HCT116 (cell line): ENCODE measurements around the gene POLE. TPM values are rescaled to one million over a fixed set of nuclear protein-coding genes. Genes with fewer than 3 reads are reported as not detected.
A peak's percentile ranks its signal among the peaks of the same experiment; 100 is the strongest.

Experiments used
- ATAC-seq: fragments of 200-7000 bp; cut with Tn5 transposase; 2 replicates; pipeline ENCODE4 v1.9.1; 2020; ENCODE audit warnings: mild to moderate bottlenecking, moderate library complexity
- BruUV-seq: library from RNA; stranded (reverse); fragments of 400-500 nt; replicated peaks from 2 replicates; lab custom pipeline; 2021; lab: Mats Ljungman, UMichigan
- CTCF ChIA-PET: fragments of 300-600 bp; sonication (Branson Sonifier 250); formaldehyde crosslinking; loops from one replicate; lab custom pipeline; 2021; ENCODE audit warnings: antibody characterized with exemption; lab: Charles Lee
- POLR2A ChIA-PET: fragments of 300-600, 350-600 bp; sonication (Branson Sonifier 250); formaldehyde crosslinking; loops from one replicate; lab custom pipeline; 2021; ENCODE audit warnings: antibody characterized with exemption; lab: Charles Lee
- RAD21 ChIA-PET, 2 experiments: fragments of 300-600 bp; sonication (Branson Sonifier 250); formaldehyde crosslinking; loops; one replicate each; lab custom pipeline; 2023; ENCODE audit warnings: low total read pairs in 2 of 2; ENCODE audit not compliant: uncharacterized antibody in 2 of 2, unreplicated experiment in 2 of 2, low non-redundant PET in 1 of 2; lab: Charles Lee
- DNase-seq: peaks from one replicate; pipeline ENCODE4 v3.0.0-alpha.2; 2010; ENCODE audit warnings: low read depth, low spot score
- H2AFZ ChIP-seq: fragments of 200-600 bp; shearing (Covaris generic), sonication (generic); 2 replicates; pipeline ENCODE4 v1.6.1; 2017; ENCODE audit warnings: low read depth, mixed run types, mixed read lengths, antibody characterized with exemption, low read length; ENCODE audit not compliant: poor library complexity, severe bottlenecking
- H3K27ac ChIP-seq: 2 replicates; pipeline ENCODE4 v1.5.1; 2012; ENCODE audit warnings: low read depth, low read length
- H3K27me3 ChIP-seq: fragments of 200-600 bp; sonication (generic); 2 replicates; pipeline ENCODE4 v1.6.1; 2016; ENCODE audit warnings: mixed run types, low read length, mixed read lengths; ENCODE audit not compliant: insufficient read depth
- H3K36me3 ChIP-seq, 2 experiments: fragments of 200-500 bp in 1 of 2; fragments of 200-600 bp in 1 of 2; sonication (Bioruptor generic) in 1 of 2; sonication (generic) in 1 of 2; 2 replicates each; pipeline versions ENCODE4 v1.5.1 to v1.6.1; 2014 to 2016; ENCODE audit warnings: low read length in 2 of 2, inconsistent platforms in 1 of 2, mixed read lengths in 1 of 2, mixed run types in 1 of 2; ENCODE audit not compliant: insufficient read depth in 2 of 2, control insufficient read depth in 1 of 2
- H3K4me1 ChIP-seq, 2 experiments: fragments of 200-600 bp in 1 of 2; sonication (generic) in 1 of 2; 2 replicates each; pipeline versions ENCODE4 v1.5.1 to v1.6.1; 2012 to 2017; ENCODE audit warnings: low read length in 2 of 2, inconsistent platforms in 1 of 2, mild to moderate bottlenecking in 1 of 2, mixed read lengths in 1 of 2, mixed run types in 1 of 2, moderate library complexity in 1 of 2; ENCODE audit not compliant: insufficient read depth in 2 of 2, control insufficient read depth in 1 of 2
- H3K4me2 ChIP-seq: fragments of 200-600 bp; sonication (generic); 2 replicates; pipeline ENCODE4 v1.6.1; 2017; ENCODE audit warnings: mixed run types, low read length, mixed read lengths
- H3K4me3 ChIP-seq, 2 experiments: fragments of 200-600 bp in 1 of 2; sonication (generic) in 1 of 2; replicated peaks in 1 of 2; 2 replicates each; pipeline ENCODE4 v1.5.1; 2011 to 2016; ENCODE audit warnings: low read length in 2 of 2, control low read depth in 1 of 2, low read depth in 1 of 2, mild to moderate bottlenecking in 1 of 2, mixed read lengths in 1 of 2, mixed run types in 1 of 2
- H3K79me2 ChIP-seq: fragments of 200-600 bp; sonication (generic); 2 replicates; pipeline ENCODE4 v1.6.1; 2017; ENCODE audit warnings: mild to moderate bottlenecking, mixed run types, low read length, moderate library complexity, mixed read lengths; ENCODE audit not compliant: insufficient read depth
- H3K9ac ChIP-seq: fragments of 200-600 bp; sonication (generic); 2 replicates; pipeline ENCODE4 v1.6.1; 2016; ENCODE audit warnings: low read length, mixed read lengths
- H3K9me2 ChIP-seq: fragments of 200-600 bp; sonication (generic), shearing (Covaris generic); 2 replicates; pipeline ENCODE4 v1.6.1; 2017; ENCODE audit warnings: mixed run types, mild to moderate bottlenecking, moderate library complexity; ENCODE audit not compliant: insufficient read depth
- H3K9me3 ChIP-seq, 2 experiments: fragments of 200-500 bp in 1 of 2; fragments of 200-600 bp in 1 of 2; sonication (Bioruptor generic) in 1 of 2; sonication (generic) in 1 of 2; 2 replicates each; pipeline ENCODE4 v1.6.1; 2014 to 2017; ENCODE audit warnings: low read length in 2 of 2, mixed read lengths in 2 of 2, inconsistent platforms in 1 of 2, low read depth in 1 of 2, mild to moderate bottlenecking in 1 of 2, mixed run types in 1 of 2, moderate library complexity in 1 of 2; ENCODE audit not compliant: control insufficient read depth in 1 of 2, insufficient read depth in 1 of 2
- H4K20me1 ChIP-seq: fragments of 200-600 bp; sonication (generic), shearing (Covaris generic); 2 replicates; pipeline ENCODE4 v1.6.1; 2017; ENCODE audit warnings: mixed run types, mild to moderate bottlenecking, moderate library complexity; ENCODE audit not compliant: insufficient read depth
- CBX3 ChIP-seq: IDR thresholded peaks from 2 replicates; pipeline ENCODE4 v1.6.1; 2012; ENCODE audit warnings: low read depth
- CEBPB ChIP-seq: IDR thresholded peaks from 2 replicates; pipeline ENCODE4 v1.6.1; 2012; ENCODE audit warnings: low read depth
- EGR1 ChIP-seq: IDR thresholded peaks from 2 replicates; pipeline ENCODE4 v1.6.1; 2012; ENCODE audit warnings: low read depth
- EZH2phosphoT487 ChIP-seq: fragments of 200-600 bp; IDR thresholded peaks from 2 replicates; pipeline ENCODE4 v1.6.1; 2018; ENCODE audit warnings: antibody characterized with exemption, borderline replicate concordance
- FOSL1 ChIP-seq: IDR thresholded peaks from 2 replicates; pipeline ENCODE4 v1.6.1; 2012; ENCODE audit warnings: low read depth
- JUND ChIP-seq: IDR thresholded peaks from 2 replicates; pipeline ENCODE4 v1.6.1; 2012
- POLR2AphosphoS5 ChIP-seq: IDR thresholded peaks from 2 replicates; pipeline ENCODE4 v1.6.1; 2011; ENCODE audit warnings: mild to moderate bottlenecking, low read depth, low read length, moderate library complexity
- RAD21 ChIP-seq: IDR thresholded peaks from 2 replicates; pipeline ENCODE4 v1.6.1; 2012; ENCODE audit warnings: low read depth, mild to moderate bottlenecking
- SIN3A ChIP-seq: IDR thresholded peaks from 2 replicates; pipeline ENCODE4 v1.6.1; 2012; ENCODE audit warnings: low read depth
- YY1 ChIP-seq: IDR thresholded peaks from 2 replicates; pipeline ENCODE4 v1.6.1; 2011; ENCODE audit warnings: low read length, low read depth, moderate library complexity, mild to moderate bottlenecking; ENCODE audit not compliant: insufficient replicate concordance; ENCODE audit errors: extremely low read depth
- ZFX ChIP-seq: fragments of 450-650 bp; IDR thresholded peaks from 2 replicates; pipeline ENCODE4 v1.6.1; 2017
- ZNF274 ChIP-seq: fragments of 200-500 bp; sonication (Bioruptor generic); IDR thresholded peaks from 2 replicates; pipeline ENCODE4 v1.6.1; 2014; ENCODE audit warnings: mild to moderate bottlenecking, low read depth, low read length, inconsistent platforms
- intact Hi-C: fragments of 100-400 bp; cut with micrococcal nuclease; formaldehyde crosslinking; loops from 2 replicates; pipeline ENCODE4 v1.10.0; 2022
- total RNA-seq: library from RNA; stranded (reverse); gene quantifications from one replicate; pipeline ENCODE4 v1.2.1, GENCODE V29; 2021; ENCODE audit not compliant: unreplicated experiment
- TF ChIP-seq, protein P1 (sequence below): IDR thresholded peaks from 2 replicates; pipeline ENCODE4 v1.6.1; 2012
- TF ChIP-seq, protein P2 (sequence below): IDR thresholded peaks from 2 replicates; pipeline ENCODE4 v1.6.1; 2012
- TF ChIP-seq, protein P3 (sequence below): IDR thresholded peaks from 2 replicates; pipeline ENCODE4 v1.6.1; 2011; ENCODE audit warnings: mild to moderate bottlenecking, low read length, moderate library complexity; ENCODE audit not compliant: insufficient replicate concordance; ENCODE audit errors: extremely low read depth

Gene POLE
- total RNA-seq, 1 experiment from 2014 or later: 128 TPM

DNA sequence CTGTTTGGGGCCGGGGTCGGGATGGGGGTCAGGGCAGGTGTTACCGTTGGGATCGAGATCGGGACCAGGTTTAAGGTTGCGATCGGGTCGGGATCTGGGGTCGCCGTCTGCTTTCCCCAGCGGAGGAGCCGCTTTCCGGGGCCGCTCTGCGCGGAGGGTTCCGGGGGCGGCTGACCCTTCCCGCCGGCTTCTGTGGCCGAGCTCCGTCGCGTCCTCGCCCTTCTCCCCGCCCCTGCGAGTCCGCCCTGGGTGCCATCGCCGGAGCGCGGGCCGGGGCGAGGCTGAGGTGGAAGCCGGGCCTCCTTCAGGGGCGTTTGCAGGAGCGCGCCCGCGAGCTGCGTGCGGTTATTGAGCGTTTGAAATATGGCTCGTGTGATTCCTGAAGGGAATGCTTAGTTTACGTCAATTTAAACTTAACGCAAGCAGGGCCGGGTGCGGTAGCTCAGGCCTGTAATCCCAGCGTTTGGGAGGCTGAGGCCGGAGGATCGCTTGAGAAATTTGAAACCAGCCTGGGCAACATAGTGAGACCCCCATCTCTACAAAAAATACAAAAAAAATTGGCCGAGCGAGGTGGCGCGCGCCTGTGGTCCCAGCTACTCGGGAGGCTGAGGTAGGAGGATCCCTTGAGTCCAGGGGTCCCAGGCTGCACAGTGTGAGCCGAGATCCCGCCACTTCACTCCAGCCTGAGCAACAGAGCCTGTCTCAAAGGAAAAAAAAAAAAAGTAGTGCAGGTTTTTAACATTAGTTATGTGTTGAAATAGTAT is 24.1 kb upstream of the POLE start:
- ChIA-PET CTCF (no interaction called here), RAD21 (no interaction called here), POLR2A (no interaction called here)
- BruUV-seq: no TSS peak
- H3K4me2 ChIP-seq: peak overlapping the region; percentile 99
- intact Hi-C loops: no loop called here
- no peak overlapping the region for H2AFZ ChIP-seq
- peak overlapping the region; percentile 91 for H3K27ac ChIP-seq
- H3K4me3 ChIP-seq: peak overlapping the region; percentile 78 to 85
- no peak for TF ChIP-seq FOSL1
- TF ChIP-seq, protein P1, sequence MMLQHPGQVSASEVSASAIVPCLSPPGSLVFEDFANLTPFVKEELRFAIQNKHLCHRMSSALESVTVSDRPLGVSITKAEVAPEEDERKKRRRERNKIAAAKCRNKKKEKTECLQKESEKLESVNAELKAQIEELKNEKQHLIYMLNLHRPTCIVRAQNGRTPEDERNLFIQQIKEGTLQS: no peak
- TF ChIP-seq RAD21: no peak
- no peak for TF ChIP-seq CBX3
- TF ChIP-seq ZNF274: no peak
- peak; percentile 67; the same call in 1 of the 2 replicates for TF ChIP-seq ZFX
- no peak for TF ChIP-seq CEBPB
- TF ChIP-seq EZH2phosphoT487: no peak
- H4K20me1 ChIP-seq: peaks cover 3% of the 10 kb centered on the region; the same call in 1 of the 2 replicates
- H3K9ac ChIP-seq: peak overlapping the region; percentile 93
- DNase-seq: no peak
- no peaks in the 10 kb centered on the region for H3K27me3 ChIP-seq
- peaks cover 5 to 18% of the 10 kb centered on the region in 2 experiments for H3K4me1 ChIP-seq
- ATAC-seq: peak; percentile 28
- peaks cover 53% of the 10 kb centered on the region for H3K79me2 ChIP-seq
- H3K36me3 ChIP-seq: peaks cover 10% of the 10 kb centered on the region in 2 experiments; a peak in 3 of 4 replicates
- no peaks in the 10 kb centered on the region for H3K9me3 ChIP-seq
- H3K9me2 ChIP-seq: no peaks in the 10 kb centered on the region

DNA sequence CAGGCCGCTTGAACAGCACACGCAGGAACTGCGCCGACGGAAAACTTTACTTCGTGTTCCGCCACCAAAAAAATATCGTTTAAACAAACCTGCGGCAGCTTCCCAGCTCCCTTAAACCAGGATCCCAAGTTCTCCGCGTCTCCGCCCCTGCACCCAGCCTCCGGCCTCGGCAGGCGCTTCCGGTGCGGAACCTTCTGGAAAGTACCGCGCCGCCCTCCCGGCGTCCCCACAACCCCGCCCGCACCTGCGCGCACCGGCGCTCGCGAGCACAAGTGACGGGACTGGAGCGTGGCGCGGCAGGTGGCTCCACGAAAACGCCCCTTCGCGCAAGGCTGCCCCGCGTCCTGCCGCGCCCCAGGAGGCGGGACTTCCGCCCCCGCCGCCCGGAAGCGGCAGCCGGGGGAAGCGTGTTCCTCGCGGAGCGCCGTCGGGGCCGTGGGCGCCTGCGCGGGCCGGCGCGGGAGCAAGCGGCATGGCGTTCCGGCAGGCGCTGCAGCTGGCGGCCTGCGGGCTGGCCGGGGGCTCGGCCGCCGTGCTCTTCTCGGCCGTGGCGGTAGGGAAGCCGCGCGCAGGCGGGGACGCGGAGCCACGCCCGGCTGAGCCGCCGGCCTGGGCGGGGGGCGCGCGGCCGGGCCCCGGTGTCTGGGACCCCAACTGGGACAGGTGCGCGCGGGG is 23.4 kb upstream of the POLE start, which contains the start of gene PGAM5:
TSS of gene PGAM5 (plus strand) at position 438 of the 675 bp plus-strand sequence. CDS start at position 473, 35 bp downstream.
- Histone ChIP-seq H3K9me3 (no peaks in the 10 kb centered on the region), H4K20me1 (peaks cover 3% of the 10 kb centered on the region; the same call in 1 of the 2 replicates), H2AFZ (no peak within 1 kb of the TSS), H3K9ac (peak within 1 kb of the TSS; percentile 93), H3K36me3 (peaks cover 10% of the 10 kb centered on the region in 2 experiments; a peak in 3 of 4 replicates), H3K4me2 (peak within 1 kb of the TSS; percentile 99), H3K27me3 (no peaks in the 10 kb centered on the region), H3K9me2 (no peaks in the 10 kb centered on the region), H3K4me3 (peak within 1 kb of the TSS; percentile 78 to 85), H3K79me2 (peaks cover 50% of the 10 kb centered on the region), H3K27ac (peak within 1 kb of the TSS; percentile 91), H3K4me1 (peaks cover 5 to 18% of the 10 kb centered on the region in 2 experiments)
- ATAC-seq (peak; percentile 89), DNase-seq (peak; percentile 66)
- CTCF ChIA-PET: no interaction called here
- TF ChIP-seq POLR2AphosphoS5 (peak; percentile 85), EGR1 (peak; percentile 49; the same call in 1 of the 2 replicates), JUND (no peak), ZFX (peak; percentile 84; the same call in 1 of the 2 replicates), CBX3 (peak; percentile 51; the same call in 1 of the 2 replicates), SIN3A (peak; percentile 53; the same call in 1 of the 2 replicates), CEBPB (no peak), YY1 (peak; percentile 83)
- TF ChIP-seq, protein P2, sequence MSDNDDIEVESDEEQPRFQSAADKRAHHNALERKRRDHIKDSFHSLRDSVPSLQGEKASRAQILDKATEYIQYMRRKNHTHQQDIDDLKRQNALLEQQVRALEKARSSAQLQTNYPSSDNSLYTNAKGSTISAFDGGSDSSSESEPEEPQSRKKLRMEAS: peak; percentile 92
- TF ChIP-seq, protein P3, sequence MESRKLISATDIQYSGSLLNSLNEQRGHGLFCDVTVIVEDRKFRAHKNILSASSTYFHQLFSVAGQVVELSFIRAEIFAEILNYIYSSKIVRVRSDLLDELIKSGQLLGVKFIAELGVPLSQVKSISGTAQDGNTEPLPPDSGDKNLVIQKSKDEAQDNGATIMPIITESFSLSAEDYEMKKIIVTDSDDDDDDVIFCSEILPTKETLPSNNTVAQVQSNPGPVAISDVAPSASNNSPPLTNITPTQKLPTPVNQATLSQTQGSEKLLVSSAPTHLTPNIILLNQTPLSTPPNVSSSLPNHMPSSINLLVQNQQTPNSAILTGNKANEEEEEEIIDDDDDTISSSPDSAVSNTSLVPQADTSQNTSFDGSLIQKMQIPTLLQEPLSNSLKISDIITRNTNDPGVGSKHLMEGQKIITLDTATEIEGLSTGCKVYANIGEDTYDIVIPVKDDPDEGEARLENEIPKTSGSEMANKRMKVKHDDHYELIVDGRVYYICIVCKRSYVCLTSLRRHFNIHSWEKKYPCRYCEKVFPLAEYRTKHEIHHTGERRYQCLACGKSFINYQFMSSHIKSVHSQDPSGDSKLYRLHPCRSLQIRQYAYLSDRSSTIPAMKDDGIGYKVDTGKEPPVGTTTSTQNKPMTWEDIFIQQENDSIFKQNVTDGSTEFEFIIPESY: peak; percentile 81
- POLR2A ChIA-PET: no interaction called here
- no TSS peak for BruUV-seq
- intact Hi-C loops: no loop called here
- RAD21 ChIA-PET: no interaction called here
